Measurements from ENCODE around the gene PIAS4.

The PIAS4 gene

DNA sequence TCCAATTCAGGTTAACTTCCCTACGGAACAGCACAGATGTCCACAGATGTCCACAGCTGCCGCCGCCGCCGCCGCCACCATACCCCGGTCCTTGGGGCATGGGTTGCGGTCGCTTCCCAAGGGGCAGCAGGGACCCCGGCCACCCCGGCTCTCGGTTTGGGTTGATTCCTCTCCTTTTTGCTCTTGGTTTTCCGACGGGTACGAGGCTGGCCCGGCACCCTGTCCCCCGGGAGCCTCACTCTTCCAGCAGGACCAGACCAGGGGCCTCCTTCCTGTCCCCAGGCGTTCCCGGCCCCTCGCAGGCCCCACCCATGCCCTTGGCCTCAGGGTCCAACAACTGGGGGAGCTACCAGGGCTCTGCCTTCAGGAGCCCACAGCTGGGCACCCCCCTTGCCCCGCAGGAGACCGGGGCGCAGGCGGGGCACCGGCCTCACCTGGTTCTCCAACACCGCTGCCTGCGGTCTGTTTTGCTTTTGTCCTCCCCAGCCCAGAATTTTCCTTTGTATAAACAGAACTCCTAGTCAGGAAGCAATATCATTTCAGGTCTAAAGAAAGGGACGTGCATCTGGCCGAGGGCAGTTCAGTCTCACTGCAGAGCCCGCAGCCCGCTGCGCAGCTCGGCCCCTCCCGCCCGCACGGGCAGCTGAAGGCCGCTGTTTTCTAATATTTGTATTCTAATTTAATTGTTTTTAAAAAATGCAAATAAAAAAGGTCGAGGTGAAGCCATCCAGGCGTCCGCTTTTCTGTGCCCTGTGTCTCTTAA is 31.3 kb downstream of the PIAS4 start:
- CTCF ChIA-PET = no interaction called here
- Histone ChIP-seq H3K4me3 (ENCODE audit: low read depth, low read length) (no peak overlapping the region), H3K36me3 (ENCODE audit: control insufficient read depth in 2 of 2, insufficient read depth in 1 of 2, low read length in 2 of 2) (peaks cover 12 to 38% of the 10 kb centered on the region in 2 experiments; a peak in 2 of 3 replicates), H3K4me1 (ENCODE audit: control insufficient read depth, insufficient read depth, low read length) (no peaks in the 10 kb centered on the region), H3K9me3 (ENCODE audit: control insufficient read depth, insufficient read depth, low read depth, low read length) (no peaks in the 10 kb centered on the region), H3K27ac (ENCODE audit: extremely low read depth, low read depth, low read length) (no peak overlapping the region)
- POLR2A ChIA-PET = no interaction called here
- no peak for TF ChIP-seq ZNF366 (tag by site-specific recombination; conservative IDR thresholded peaks at IDR 0.05)
- TF ChIP-seq, protein P1, sequence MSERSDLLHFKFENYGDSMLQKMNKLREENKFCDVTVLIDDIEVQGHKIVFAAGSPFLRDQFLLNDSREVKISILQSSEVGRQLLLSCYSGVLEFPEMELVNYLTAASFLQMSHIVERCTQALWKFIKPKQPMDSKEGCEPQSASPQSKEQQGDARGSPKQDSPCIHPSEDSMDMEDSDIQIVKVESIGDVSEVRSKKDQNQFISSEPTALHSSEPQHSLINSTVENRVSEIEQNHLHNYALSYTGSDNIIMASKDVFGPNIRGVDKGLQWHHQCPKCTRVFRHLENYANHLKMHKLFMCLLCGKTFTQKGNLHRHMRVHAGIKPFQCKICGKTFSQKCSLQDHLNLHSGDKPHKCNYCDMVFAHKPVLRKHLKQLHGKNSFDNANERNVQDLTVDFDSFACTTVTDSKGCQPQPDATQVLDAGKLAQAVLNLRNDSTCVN (tag by site-specific recombination; optimal IDR thresholded peaks at IDR 0.05) = no peak
- no peak for TF ChIP-seq KLF7 (tag by site-specific recombination; IDR thresholded peaks at IDR 0.05; ENCODE audit: borderline replicate concordance)
- no peak for TF ChIP-seq ZNF24 (tag by site-specific recombination; IDR thresholded peaks at IDR 0.05)
- TF ChIP-seq, protein P2, sequence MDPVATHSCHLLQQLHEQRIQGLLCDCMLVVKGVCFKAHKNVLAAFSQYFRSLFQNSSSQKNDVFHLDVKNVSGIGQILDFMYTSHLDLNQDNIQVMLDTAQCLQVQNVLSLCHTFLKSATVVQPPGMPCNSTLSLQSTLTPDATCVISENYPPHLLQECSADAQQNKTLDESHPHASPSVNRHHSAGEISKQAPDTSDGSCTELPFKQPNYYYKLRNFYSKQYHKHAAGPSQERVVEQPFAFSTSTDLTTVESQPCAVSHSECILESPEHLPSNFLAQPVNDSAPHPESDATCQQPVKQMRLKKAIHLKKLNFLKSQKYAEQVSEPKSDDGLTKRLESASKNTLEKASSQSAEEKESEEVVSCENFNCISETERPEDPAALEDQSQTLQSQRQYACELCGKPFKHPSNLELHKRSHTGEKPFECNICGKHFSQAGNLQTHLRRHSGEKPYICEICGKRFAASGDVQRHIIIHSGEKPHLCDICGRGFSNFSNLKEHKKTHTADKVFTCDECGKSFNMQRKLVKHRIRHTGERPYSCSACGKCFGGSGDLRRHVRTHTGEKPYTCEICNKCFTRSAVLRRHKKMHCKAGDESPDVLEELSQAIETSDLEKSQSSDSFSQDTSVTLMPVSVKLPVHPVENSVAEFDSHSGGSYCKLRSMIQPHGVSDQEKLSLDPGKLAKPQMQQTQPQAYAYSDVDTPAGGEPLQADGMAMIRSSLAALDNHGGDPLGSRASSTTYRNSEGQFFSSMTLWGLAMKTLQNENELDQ (tag by site-specific recombination; IDR thresholded peaks at IDR 0.05; ENCODE audit: low read depth) = no peak
- no peak for TF ChIP-seq ZNF391 (tag by site-specific recombination; IDR thresholded peaks at IDR 0.05; ENCODE audit: borderline replicate concordance, low read depth)
- TF ChIP-seq, protein P3, sequence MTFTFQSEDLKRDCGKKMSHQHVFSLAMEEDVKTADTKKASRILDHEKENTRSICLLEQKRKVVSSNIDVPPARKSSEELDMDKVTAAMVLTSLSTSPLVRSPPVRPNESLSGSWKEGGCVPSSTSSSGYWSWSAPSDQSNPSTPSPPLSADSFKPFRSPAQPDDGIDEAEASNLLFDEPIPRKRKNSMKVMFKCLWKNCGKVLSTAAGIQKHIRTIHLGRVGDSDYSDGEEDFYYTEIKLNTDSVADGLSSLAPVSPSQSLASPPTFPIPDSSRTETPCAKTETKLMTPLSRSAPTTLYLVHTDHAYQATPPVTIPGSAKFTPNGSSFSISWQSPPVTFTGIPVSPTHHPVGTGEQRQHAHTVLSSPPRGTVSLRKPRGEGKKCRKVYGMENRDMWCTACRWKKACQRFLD (tag by site-specific recombination; IDR thresholded peaks at IDR 0.05) = no peak
- TF ChIP-seq, protein P4, sequence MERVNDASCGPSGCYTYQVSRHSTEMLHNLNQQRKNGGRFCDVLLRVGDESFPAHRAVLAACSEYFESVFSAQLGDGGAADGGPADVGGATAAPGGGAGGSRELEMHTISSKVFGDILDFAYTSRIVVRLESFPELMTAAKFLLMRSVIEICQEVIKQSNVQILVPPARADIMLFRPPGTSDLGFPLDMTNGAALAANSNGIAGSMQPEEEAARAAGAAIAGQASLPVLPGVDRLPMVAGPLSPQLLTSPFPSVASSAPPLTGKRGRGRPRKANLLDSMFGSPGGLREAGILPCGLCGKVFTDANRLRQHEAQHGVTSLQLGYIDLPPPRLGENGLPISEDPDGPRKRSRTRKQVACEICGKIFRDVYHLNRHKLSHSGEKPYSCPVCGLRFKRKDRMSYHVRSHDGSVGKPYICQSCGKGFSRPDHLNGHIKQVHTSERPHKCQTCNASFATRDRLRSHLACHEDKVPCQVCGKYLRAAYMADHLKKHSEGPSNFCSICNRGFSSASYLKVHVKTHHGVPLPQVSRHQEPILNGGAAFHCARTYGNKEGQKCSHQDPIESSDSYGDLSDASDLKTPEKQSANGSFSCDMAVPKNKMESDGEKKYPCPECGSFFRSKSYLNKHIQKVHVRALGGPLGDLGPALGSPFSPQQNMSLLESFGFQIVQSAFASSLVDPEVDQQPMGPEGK (tag by site-specific recombination; IDR thresholded peaks at IDR 0.05) = no peak
- TF ChIP-seq KLF9 (tag by site-specific recombination; IDR thresholded peaks at IDR 0.05; ENCODE audit: low read depth) = no peak
- TF ChIP-seq ZNF239 (tag by site-specific recombination; IDR thresholded peaks at IDR 0.05) = no peak
- TF ChIP-seq OSR2 (tag by site-specific recombination; IDR thresholded peaks at IDR 0.05) = no peak
- TF ChIP-seq ZNF555 (tag by site-specific recombination; conservative IDR thresholded peaks at IDR 0.05) = no peak
- TF ChIP-seq ZNF660 (tag by site-specific recombination; IDR thresholded peaks at IDR 0.05) = no peak
- no peak for TF ChIP-seq ZNF354C (tag by site-specific recombination; IDR thresholded peaks at IDR 0.05; ENCODE audit: borderline replicate concordance, low read depth)
- TF ChIP-seq ZNF140 (tag by site-specific recombination; IDR thresholded peaks at IDR 0.05) = no peak
- TF ChIP-seq ZNF549 (tag by site-specific recombination; IDR thresholded peaks at IDR 0.05) = no peak
- TF ChIP-seq, protein P5, sequence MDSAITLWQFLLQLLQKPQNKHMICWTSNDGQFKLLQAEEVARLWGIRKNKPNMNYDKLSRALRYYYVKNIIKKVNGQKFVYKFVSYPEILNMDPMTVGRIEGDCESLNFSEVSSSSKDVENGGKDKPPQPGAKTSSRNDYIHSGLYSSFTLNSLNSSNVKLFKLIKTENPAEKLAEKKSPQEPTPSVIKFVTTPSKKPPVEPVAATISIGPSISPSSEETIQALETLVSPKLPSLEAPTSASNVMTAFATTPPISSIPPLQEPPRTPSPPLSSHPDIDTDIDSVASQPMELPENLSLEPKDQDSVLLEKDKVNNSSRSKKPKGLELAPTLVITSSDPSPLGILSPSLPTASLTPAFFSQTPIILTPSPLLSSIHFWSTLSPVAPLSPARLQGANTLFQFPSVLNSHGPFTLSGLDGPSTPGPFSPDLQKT (IDR thresholded peaks at IDR 0.05; ENCODE audit: borderline replicate concordance, low read depth, low read length) = no peak
- no peak for TF ChIP-seq HOXC10 (CRISPR knock-in tag; IDR thresholded peaks at IDR 0.05)

All from HEK293 (cell line).